ENCODE results near the gene PDE7B. TPM values are rescaled to one million over a fixed set of nuclear protein-coding genes. Genes with fewer than 3 reads are reported as not detected.
"Not testable (repeated sequence)": the region's sequence is repeated elsewhere in the genome, so short reads cannot be mapped to it uniquely, and the experiment has no call there.

The PDE7B gene
- total RNA-seq, 1 experiment from 2014 or later = not detected

DNA sequence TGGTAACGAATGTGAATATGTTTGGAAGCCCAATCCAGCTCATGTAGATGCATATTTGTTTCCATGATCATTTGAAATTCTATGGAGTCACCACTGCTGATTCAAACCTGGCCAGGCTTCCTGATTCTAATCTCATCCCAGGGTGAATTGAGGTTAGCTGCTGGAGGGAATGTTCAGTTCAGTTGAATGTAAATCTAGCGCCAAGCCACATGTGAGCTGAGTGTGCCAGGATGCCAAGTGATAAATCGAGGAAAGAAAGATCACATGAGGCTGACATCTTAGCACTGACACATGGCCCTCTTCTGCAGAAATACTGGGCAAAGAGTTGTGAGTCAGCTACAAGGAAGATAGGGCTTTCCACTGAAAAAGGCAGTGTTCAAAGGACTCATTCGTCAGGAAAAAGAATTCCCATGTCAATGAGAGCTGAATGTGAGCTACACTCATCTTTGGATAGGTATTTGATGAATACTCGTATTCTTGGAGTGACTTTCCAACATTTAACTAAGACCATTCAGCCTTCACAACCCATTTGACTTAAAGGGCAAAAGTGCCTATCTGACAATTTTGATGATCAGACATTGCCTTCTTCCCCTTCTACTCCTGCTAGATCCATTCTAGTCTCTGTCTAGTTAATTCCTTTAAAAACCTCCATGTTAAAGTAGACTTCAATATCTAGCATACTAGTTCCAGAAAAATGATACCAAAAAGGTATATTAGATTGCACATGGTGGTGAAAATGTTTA lies 226.5 kb downstream of the PDE7B start:
- in situ Hi-C loops (cut with HindIII; ENCODE audit: low sequenced_read_pairs) = no loop called here
- no peak for DNase-seq (ENCODE audit: low spot score)

DNA sequence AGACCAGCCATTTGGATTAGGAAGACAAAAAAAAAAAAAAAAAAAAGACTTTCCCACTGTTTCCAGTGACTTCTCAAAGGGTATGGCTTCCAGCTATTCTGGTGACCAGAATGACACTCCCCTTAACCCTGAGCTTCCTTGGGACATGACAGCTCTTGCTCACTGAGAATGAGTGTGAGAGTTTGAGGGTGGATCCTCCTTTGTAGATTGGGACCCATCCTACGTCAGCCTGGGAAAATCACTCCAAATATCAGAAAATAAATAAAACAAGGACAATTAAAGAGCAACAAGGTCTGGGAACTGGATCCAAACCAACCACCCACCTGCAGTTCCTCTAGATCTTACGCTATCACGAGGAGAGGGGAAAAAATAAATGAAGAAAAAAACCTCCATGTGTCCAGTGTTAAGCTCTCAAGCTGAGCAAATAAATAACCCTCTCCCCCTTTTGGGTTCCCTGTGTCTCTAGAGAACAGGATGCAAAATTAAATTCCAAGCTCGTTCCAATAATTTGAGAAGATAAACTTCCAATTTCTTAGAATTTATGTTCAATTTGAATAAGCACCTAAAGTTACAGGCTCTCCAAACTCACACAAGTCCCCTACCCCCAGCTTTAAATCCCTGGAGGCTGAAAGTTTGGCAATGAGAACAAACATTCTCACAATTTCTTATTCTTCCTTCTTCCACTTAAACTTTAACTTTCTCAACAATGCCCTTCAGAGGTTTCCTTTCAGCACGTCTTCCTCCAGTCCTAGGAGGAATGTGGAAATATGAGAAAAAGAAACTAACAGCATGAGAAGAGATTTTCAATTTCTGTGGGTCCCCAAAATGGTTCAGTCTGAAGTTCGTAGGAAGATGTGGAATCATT lies 228.4 kb downstream of the PDE7B start:
- no peak for DNase-seq (ENCODE audit: low spot score)
- in situ Hi-C loops (cut with HindIII; ENCODE audit: low sequenced_read_pairs) = no loop called here

DNA sequence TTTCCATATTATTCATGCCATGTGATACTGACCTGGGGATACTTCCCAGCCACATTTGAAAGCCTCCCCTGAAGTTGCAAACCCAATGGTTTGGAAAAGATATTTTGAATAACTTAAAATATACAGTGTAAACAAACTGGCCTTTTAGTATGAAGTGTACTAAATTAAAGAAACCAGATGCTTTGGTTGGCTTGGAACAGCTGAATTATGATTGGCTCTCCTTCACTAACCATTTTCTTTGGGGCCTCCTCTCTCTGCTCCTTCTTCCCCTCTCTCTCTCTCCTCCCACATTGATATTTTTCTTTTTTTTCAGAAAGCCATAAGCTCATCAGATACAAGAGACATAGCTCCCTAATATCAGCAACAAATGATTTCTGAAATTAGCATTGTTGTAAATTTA lies 232.0 kb downstream of the PDE7B start:
- DNase-seq (ENCODE audit: low spot score) = no peak
- in situ Hi-C loops (cut with HindIII; ENCODE audit: low sequenced_read_pairs) = no loop called here

DNA sequence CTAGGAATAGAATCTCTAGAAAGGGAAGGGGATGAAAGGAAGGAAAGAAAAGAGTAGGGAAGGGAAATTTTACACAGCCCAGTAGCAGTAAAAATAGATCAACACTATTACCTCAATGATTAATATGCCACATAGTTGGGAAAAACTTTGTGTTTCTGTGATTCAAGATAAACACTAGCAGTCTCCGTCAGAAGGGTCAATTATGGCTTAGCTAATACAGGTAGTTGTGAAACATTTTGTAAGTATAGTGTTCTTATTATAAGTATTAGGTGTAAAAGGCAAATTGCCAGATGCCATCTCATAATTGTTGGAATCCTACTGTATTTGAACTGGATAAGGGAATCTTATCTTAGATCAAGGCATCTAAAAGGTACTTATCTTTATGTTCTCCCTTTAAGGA lies 232.9 kb downstream of the PDE7B start:
- no peak for DNase-seq (ENCODE audit: low spot score)
- in situ Hi-C loops (cut with HindIII; ENCODE audit: low sequenced_read_pairs) = no loop called here

DNA sequence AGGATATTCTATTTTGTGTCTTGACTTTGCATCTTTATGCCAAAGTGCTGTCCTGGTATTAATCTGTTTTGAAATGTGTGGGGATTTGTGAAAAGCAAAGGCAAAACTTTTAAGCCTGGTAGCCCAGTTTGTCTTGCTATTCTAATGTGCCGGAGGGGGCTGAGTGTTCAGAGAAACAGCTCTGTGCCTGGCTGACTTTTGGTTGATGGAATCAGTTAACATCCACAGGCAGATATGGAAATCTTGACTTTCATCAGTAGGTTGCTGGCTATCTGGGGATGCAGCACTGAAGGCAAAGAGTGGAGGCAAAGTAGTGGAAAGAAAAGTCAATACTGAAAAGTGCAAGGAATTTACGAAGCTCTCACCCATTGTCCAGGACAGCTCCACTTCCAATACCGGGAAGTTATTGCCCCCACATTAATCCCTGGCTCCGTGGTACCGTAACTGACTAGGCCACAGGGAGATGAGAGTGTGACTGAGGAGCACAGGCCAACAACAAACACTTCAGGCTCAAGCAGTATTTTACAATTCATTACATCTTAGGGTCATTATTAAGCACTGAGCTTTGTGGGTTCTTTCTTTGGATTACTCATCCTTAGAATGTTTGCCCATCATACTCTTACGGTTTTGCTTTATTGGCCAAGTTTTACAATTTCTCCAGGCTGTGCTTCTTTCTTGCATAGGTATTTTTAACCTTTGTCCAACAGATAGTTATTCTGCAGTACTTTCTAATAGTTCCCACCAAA lies 234.0 kb downstream of the PDE7B start:
- DNase-seq (ENCODE audit: low spot score) = no peak
- in situ Hi-C loops (cut with HindIII; ENCODE audit: low sequenced_read_pairs) = no loop called here

DNA sequence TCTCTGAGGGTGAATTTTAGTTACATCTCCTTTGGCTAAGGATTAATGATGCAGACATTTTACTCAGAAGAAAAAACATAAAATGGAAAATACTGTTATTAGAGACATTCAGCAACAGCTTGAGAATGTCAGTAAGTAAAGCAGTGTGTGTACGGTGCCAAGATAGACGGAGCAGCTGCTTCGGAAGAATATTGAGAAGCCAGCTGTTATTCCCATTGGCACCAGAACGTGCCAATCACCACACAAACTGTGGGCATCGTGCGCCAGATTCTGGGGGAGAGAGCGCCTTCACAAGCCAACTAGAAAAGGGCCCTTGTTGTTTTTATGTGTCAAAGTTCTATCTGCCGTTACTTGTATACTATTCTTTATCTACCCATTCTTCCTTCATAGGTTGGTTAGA lies 235.2 kb downstream of the PDE7B start:
- no peak for DNase-seq (ENCODE audit: low spot score)
- in situ Hi-C loops (cut with HindIII; ENCODE audit: low sequenced_read_pairs) = no loop called here

DNA sequence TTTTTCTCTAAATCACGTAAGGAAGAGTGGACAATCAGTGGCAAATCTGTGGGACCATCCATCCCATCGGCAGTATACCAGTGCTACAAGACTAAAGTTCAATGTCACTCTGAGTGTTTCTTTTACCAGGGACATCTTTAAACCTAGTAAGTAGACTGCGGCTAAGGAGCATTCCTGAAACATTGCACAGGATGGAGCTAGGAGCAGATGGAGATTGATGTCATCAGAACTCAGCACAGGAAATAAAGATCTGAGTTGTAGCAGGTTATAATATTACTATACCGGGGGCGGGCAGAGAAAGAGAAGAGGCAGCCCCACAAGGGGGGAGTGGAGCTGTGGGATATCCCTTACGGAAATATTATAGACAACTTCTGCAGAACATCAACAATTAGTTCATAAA lies 236.5 kb downstream of the PDE7B start:
- no peak for DNase-seq (ENCODE audit: low spot score)
- in situ Hi-C loops (cut with HindIII; ENCODE audit: low sequenced_read_pairs) = no loop called here

DNA sequence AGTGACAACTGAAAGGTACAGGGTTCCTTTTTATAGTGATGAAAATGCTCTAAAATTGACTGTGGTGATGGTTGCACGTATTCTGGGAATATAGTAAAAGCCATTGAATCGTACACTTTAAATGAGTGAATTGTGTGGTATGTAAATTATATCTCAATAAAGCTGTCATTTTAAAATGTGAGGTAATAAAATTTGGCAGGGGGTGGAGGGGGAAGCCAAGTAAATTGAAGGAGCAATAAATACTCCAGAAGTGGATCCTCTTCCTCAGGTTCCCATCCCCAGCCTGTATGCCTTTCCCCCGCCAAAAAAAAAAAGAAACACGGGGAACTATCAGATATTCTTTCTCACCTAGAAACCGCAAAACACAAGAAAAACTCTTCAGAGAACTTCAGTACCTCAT lies 237.2 kb downstream of the PDE7B start:
- in situ Hi-C loops (cut with HindIII; ENCODE audit: low sequenced_read_pairs) = no loop called here
- no peak for DNase-seq (ENCODE audit: low spot score)

DNA sequence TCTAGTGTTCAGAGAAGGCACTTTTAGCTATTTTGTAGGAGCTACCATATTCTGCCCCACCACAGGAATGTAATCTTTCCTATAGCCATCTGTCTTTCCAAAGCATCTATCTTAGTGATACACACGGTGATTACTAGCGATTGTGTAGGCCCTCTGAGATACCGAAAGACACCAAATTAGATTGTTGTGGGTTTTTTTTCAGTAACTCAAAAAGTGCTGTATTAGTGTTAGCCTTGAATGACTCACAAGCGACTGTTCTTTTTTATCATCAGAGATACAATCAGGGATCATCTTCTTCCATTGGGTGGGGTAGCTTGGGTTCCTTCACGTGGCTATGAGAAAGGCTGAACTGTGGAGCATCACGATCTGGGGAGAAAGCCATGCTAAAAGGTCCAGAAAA lies 238.4 kb downstream of the PDE7B start:
- DNase-seq (ENCODE audit: low spot score) = no peak
- in situ Hi-C loops (cut with HindIII; ENCODE audit: low sequenced_read_pairs) = no loop called here

DNA sequence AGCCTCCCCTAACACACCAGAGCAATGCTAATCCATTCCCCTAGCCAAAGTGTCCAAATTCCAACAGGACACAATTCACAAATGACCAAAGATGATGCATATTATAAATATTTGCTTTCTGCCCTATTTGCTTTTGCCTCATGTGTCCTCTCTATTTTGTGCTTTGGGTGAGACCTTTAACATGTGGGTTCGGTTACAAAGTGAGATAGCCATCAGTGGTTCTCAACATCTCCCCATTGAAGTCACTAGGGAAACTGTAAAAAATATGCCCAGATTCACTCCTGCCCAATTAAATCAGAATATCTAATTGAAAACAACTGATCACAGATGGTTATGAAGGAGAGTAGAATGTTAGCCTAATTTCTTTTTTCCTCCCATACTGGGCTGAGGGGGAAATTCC lies 239.4 kb downstream of the PDE7B start:
- in situ Hi-C loops (cut with HindIII; ENCODE audit: low sequenced_read_pairs) = no loop called here

DNA sequence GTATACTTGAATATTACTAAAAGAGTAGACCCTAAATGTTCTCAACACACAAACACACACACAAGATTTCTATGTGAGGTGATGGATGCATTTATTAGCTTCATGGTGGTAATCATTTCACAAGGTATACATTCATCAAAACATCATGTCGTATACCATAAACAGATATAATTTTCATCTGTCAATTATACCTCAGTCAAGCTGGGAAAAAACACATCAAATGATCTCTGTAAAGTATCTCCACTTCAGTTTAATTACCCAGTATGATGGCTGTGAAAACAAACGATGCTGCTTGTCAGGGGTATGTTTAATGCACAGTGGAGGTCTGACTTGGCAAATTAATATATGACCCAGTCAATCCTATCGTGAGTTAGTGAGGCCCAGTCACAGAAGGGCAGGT lies 241.4 kb downstream of the PDE7B start:
- no peak for DNase-seq (ENCODE audit: low spot score)
- in situ Hi-C loops (cut with HindIII; ENCODE audit: low sequenced_read_pairs) = no loop called here

More for the DNA sequence above, 239.4 kb downstream of the PDE7B start:
- DNase-seq (ENCODE audit: low spot score) = no peak

DNA sequence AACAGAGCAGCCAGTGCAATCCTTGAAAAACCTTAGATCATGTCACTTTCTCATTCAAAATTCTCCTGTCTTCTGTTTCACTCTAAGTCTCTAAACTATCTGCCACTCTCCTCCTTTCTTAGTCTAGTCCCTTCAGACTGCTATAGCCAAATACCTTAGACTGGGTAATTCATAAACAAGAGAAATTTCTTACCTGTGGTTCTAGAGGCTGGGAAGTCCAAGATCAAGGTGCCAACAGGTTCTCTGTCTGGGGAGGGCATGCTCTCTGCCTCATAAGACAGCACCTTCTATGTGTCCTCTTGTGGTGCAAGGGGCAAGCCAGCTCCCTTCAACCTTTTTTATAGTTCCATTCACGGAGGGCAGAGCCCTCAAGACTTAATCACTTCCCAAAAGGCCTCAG lies 242.3 kb downstream of the PDE7B start:
- in situ Hi-C loops (cut with HindIII; ENCODE audit: low sequenced_read_pairs) = no loop called here
- DNase-seq (ENCODE audit: low spot score) = no peak

DNA sequence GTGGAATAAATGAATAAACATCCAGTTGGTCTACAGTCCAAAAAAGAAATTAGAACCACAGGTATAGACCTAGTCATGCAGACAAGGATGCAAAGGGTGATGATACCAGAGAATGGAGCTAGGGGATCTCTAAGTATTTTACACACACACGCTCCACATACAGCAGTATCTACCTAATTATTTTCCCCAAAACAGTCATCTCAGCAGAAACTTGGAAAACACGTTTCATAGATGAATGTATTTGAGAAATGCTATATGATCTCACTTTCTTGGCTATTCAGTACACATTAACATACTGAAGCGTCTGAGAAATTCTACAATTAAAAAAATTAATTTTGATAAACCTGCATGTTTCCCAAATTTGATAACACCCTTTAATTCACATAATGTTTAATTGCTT lies 243.3 kb downstream of the PDE7B start:
- in situ Hi-C loops (cut with HindIII; ENCODE audit: low sequenced_read_pairs) = no loop called here
- DNase-seq (ENCODE audit: low spot score) = no peak

DNA sequence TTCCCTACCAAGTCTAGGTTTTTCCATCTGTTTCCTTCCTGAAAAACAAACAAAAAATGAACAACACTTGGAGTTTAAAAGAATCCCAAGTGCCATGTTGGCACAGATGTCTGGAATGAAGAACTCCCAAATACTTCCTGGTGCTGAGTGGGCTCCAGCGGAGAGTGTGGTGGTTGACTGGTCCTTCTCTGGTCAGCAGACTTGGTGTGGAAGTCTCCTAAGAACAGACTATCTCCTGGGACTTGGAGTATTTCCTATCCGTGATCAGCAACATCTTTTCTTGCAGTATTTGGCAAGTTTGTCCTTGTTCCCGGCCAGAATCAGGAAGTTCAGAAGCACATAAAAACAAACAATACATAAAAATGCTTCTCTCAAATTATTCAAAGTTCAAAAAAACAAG lies 244.5 kb downstream of the PDE7B start:
- in situ Hi-C loops (cut with HindIII; ENCODE audit: low sequenced_read_pairs) = no loop called here
- no peak for DNase-seq (ENCODE audit: low spot score)

DNA sequence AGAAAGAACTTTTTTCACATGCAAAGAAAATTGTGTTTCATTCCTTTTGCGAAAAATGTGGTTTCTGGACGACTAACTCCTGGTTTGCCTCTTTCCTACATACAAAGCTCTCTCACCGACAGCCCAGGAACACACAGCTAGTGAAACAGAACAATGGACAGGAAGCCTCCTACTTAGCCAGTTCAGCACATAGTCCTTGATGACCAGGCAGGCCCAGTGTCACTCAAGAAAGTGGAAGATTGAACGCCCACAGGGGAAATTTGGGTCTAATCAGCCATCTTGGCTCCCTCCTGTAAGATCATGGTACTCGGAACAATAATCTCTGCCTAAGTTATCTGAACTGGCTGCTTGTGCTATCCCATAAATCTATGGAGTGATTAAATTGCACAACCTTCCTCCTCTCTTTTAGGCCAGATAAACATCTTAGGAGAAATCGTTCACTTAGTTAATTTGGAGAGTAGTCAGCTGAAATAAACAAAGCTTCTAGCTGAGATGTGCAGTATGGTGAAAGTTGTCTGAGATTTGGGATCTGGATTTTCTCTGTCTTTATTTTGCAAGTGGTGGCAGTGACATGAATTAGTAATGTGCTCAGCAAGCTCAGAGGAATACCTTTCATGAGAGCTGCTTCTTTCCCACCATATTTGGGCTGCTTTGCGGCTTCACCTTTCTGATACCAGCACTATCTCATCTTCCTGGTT lies 251.6 kb downstream of the PDE7B start:
- in situ Hi-C loops (cut with HindIII; ENCODE audit: low sequenced_read_pairs) = no loop called here
- no peak for DNase-seq (ENCODE audit: low spot score)

DNA sequence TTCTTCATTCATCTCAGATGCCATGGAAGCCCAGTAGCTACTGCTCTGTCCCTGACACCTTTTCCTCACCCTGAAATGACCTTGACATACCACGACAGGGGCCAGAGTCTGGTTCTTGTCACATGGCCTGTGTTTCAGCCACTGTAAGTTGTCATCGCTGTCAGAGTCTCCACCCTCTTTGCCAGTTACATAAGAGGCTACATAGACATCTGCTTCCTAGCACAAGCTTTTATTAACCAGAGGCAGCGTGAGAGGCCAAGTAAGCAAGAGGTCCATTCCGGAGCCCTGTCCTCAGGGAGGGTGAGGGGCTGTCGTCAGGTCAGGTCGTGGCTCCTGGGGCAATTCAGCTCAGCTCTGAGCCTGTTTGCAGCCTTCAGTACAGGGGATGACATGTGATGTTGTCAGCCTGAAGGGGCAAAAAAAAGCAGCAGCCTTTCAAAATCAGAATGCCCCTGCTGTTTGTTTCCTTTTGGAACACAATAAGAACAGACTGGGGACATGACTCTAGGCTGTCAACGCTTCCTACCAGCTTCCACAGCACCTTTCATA lies 252.3 kb downstream of the PDE7B start:
- in situ Hi-C loops (cut with HindIII; ENCODE audit: low sequenced_read_pairs) = no loop called here

DNA sequence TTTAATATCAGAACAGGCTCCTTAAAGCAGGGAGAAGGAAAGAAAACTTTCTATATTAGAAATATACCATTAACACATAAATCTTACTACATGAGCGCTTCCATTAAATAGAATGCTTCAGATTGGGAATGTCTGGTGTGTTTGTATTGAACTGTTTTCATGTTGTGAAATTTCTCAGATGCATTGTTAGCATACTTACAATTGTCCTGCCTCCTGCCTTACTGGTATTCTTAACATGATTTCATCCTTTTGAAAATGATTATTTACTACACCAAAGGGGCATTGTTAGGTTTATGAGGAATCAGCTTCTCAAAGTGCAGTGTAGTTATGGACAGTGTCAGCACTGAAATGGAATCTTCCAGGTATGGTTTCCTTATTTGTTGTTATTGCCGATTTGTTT lies 253.1 kb downstream of the PDE7B start:
- in situ Hi-C loops (cut with HindIII; ENCODE audit: low sequenced_read_pairs) = no loop called here
- no peak for DNase-seq (ENCODE audit: low spot score)

More for the DNA sequence above, 252.3 kb downstream of the PDE7B start:
- DNase-seq (ENCODE audit: low spot score) = peak; percentile 12

DNA sequence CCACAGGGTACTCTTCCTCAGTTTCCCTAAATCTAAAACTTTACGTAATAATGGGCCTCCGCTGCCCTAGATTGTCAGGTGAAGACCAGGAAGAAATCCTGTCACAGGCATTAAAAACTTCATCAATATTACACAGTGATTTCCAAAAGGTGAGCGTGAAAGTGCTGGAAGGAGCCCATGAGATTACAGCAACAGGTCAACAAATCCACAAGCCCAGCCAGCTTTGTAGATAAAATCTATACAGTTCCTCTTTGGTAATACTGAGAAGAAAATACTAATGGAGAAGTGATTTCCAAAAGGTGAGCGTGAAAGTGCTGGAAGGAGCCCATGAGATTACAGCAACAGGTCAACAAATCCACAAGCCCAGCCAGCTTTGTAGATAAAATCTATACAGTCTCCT lies 254.3 kb downstream of the PDE7B start:
- DNase-seq (ENCODE audit: low spot score); in situ Hi-C loops (cut with HindIII; ENCODE audit: low sequenced_read_pairs): not testable (repeated sequence)

DNA sequence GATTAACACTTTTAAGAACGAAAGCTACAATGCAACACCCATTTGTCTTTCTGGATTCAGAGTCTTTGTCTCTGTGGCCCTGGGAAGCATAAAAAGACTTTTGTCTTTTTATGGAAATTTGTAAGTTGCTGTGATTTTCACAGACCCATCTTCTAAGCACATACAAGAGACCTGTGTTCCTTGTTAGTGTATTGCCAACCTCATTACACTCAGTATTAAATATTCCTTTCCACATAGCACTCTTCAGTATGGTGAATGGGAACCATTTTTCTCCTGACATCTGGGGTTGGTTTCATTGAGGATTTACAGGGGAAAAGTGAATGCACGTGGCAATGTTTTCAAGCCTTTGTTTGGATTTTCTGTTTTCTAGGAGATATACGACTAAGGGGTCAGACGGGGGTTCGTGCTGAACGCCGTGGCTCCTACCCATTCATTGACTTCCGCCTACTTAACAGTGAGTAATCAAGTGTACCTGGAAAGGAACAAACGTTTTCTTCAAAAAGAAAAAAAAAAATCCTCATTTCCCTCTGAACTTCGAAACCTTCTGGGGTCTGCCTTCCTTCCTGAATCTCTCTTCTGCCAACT lies 257.0 kb downstream of the PDE7B start:
- in situ Hi-C loops (cut with HindIII; ENCODE audit: low sequenced_read_pairs) = no loop called here
- no peak for DNase-seq (ENCODE audit: low spot score)
